CD8-positive, alpha-beta memory T cell (primary cell): ENCODE results near the gene AMZ1. TPM values are rescaled to one million over a fixed set of nuclear protein-coding genes. Genes with fewer than 3 reads are reported as not detected.
A peak's percentile ranks its signal among the peaks of the same experiment; 100 is the strongest.
"Not testable (repeated sequence)": the region's sequence is repeated elsewhere in the genome, so short reads cannot be mapped to it uniquely, and the experiment has no call there.

Source experiments
- CTCF ChIA-PET: fragments of 350-600 bp; sonication (Branson Sonifier 250); formaldehyde crosslinking; loops from one replicate; lab custom pipeline; 2021; ENCODE audit warnings: antibody characterized with exemption; lab: Charles Lee
- POLR2A ChIA-PET: fragments of 350-600 bp; sonication (Branson Sonifier 250); formaldehyde crosslinking; loops from one replicate; lab custom pipeline; 2021; ENCODE audit warnings: antibody characterized with exemption; lab: Charles Lee
- DNase-seq, 5 donors: peaks; one replicate each; pipeline versions ENCODE4 v3.0.0 to v3.0.0-alpha.2; 2020 to 2022; ENCODE audit warnings: mixed read lengths in 1 of 5
- H3K27ac ChIP-seq: one replicate; pipeline ENCODE4 v1.7.0; 2013; ENCODE audit warnings: low read depth, mild to moderate bottlenecking, low read length, moderate library complexity
- H3K27me3 ChIP-seq: 2 replicates; pipeline ENCODE4 v1.7.0; 2013; ENCODE audit warnings: low read length, mild to moderate bottlenecking; ENCODE audit not compliant: insufficient read depth, poor library complexity, severe bottlenecking
- H3K36me3 ChIP-seq: 2 replicates; pipeline ENCODE4 v1.7.0; 2013; ENCODE audit warnings: mild to moderate bottlenecking, low read length, moderate library complexity; ENCODE audit not compliant: insufficient read depth
- H3K4me1 ChIP-seq: 2 replicates; pipeline ENCODE4 v1.7.0; 2013; ENCODE audit warnings: mild to moderate bottlenecking, low read length, moderate library complexity; ENCODE audit not compliant: insufficient read depth
- H3K4me3 ChIP-seq: 2 replicates; pipeline ENCODE4 v1.7.0; 2013; ENCODE audit warnings: mild to moderate bottlenecking, low read length
- H3K9me3 ChIP-seq: 2 replicates; pipeline ENCODE4 v1.7.0; 2013; ENCODE audit warnings: mild to moderate bottlenecking, low read length
- H3K27ac Mint-ChIP-seq, 8 donors: one replicate each; pipeline ENCODE4 v1.8.0; 2020 to 2021; ENCODE audit warnings: mixed read lengths in 8 of 8, mild to moderate bottlenecking in 6 of 8, inconsistent platforms in 3 of 8, moderate library complexity in 3 of 8
- H3K27me3 Mint-ChIP-seq, 2 donors: one replicate each; pipeline ENCODE4 v1.8.0; 2020 to 2021; ENCODE audit warnings: mixed read lengths in 2 of 2, mild to moderate bottlenecking in 1 of 2, moderate library complexity in 1 of 2
- H3K36me3 Mint-ChIP-seq, 3 donors: one replicate each; pipeline ENCODE4 v1.8.0; 2020 to 2021; ENCODE audit warnings: mixed read lengths in 3 of 3, inconsistent platforms in 1 of 3, mild to moderate bottlenecking in 1 of 3
- H3K4me1 Mint-ChIP-seq, 3 donors: one replicate each; pipeline ENCODE4 v1.8.0; 2020 to 2021; ENCODE audit warnings: mixed read lengths in 3 of 3, inconsistent platforms in 1 of 3, mild to moderate bottlenecking in 1 of 3
- H3K4me3 Mint-ChIP-seq, 7 donors: one replicate each; pipeline ENCODE4 v1.8.0; 2020 to 2021; ENCODE audit warnings: mixed read lengths in 7 of 7, mild to moderate bottlenecking in 6 of 7, moderate library complexity in 4 of 7, inconsistent platforms in 2 of 7
- H3K9me3 Mint-ChIP-seq, 5 donors: one replicate each; pipeline ENCODE4 v1.8.0; 2020 to 2022; ENCODE audit warnings: mixed read lengths in 5 of 5, mild to moderate bottlenecking in 3 of 5, moderate library complexity in 2 of 5, inconsistent platforms in 1 of 5
- polyA plus RNA-seq: library from polyadenylated mRNA; unstranded; fragments of 300-500 nt; fragmentation: Illumina TruSeq; gene quantifications from one replicate; pipeline ENCODE4 v1.2.3, GENCODE V29; 2021
- total RNA-seq, 2 experiments: library from RNA; stranded (reverse); gene quantifications; one replicate each; pipeline ENCODE4 v1.2.3, GENCODE V29; 2021

AMZ1 gene
- total and polyA plus RNA-seq, 3 experiments from 2014 or later, result 0.07 to 0.08 TPM; not detected in 1

GRCh38 chr7:2748684-2749083 is 60.7 kb downstream of the AMZ1 start:
- peaks cover 2 to 12% (median 10%) of the 10 kb centered on the region in 3 donors for H3K36me3 Mint-ChIP-seq
- H3K9me3 Mint-ChIP-seq, H3K27me3 ChIP-seq, POLR2A ChIA-PET, H3K27me3 Mint-ChIP-seq, H3K4me1 ChIP-seq, DNase-seq, H3K9me3 ChIP-seq, H3K4me1 Mint-ChIP-seq, H3K27ac Mint-ChIP-seq, H3K4me3 ChIP-seq, CTCF ChIA-PET, H3K4me3 Mint-ChIP-seq, H3K27ac ChIP-seq, H3K36me3 ChIP-seq: not testable (repeated sequence)

GRCh38 chr7:2750004-2750407 is 62.0 kb downstream of the AMZ1 start:
- CTCF ChIA-PET, result no interaction called here
- Histone ChIP-seq H3K36me3 (no peaks in the 10 kb centered on the region), H3K4me3 (no peak overlapping the region), H3K9me3 (no peaks in the 10 kb centered on the region), H3K4me1 (no peaks in the 10 kb centered on the region), H3K27me3 (no peaks in the 10 kb centered on the region), H3K27ac (no peak overlapping the region)
- no peaks in the 10 kb centered on the region for H3K9me3 Mint-ChIP-seq
- H3K4me3 Mint-ChIP-seq, result no peak overlapping the region
- peaks cover 2 to 10% (median 10%) of the 10 kb centered on the region in 3 donors for H3K36me3 Mint-ChIP-seq
- no peak for DNase-seq
- H3K4me1 Mint-ChIP-seq, result peaks cover 0 to 6% (median 0%) of the 10 kb centered on the region in 3 donors
- POLR2A ChIA-PET, result no interaction called here
- H3K27me3 Mint-ChIP-seq, result no peaks in the 10 kb centered on the region
- H3K27ac Mint-ChIP-seq, result no peak overlapping the region

- no peak for DNase-seq
- Histone ChIP-seq H3K9me3 (no peaks in the 10 kb centered on the region), H3K4me1 (no peaks in the 10 kb centered on the region), H3K36me3 (no peaks in the 10 kb centered on the region), H3K4me3 (no peak overlapping the region), H3K27me3 (no peaks in the 10 kb centered on the region), H3K27ac (no peak overlapping the region)
- peaks cover 6 to 18% (median 15%) of the 10 kb centered on the region in 3 donors for H3K36me3 Mint-ChIP-seq
- H3K27ac Mint-ChIP-seq, result no peak overlapping the region
- POLR2A ChIA-PET, result no interaction called here
- CTCF ChIA-PET, result no interaction called here
- peaks cover 0 to 3% (median 0%) of the 10 kb centered on the region in 3 donors for H3K4me1 Mint-ChIP-seq
- H3K4me3 Mint-ChIP-seq, result no peak overlapping the region
- H3K9me3 Mint-ChIP-seq, result peaks cover 0 to 3% (median 0%) of the 10 kb centered on the region in 5 donors
- H3K27me3 Mint-ChIP-seq, result no peaks in the 10 kb centered on the region
Observed at GRCh38 chr7:2751086-2751485, 63.1 kb downstream of the AMZ1 start.

- H3K9me3 Mint-ChIP-seq, result peaks cover 0 to 3% (median 0%) of the 10 kb centered on the region in 5 donors
- no peak for DNase-seq
- ChIA-PET CTCF (interaction anchor here (1.7 kb wide), 1 partner anchor 43 kb away, joined by 5 read pairs; no protein-coding TSS in a partner anchor), POLR2A (no interaction called here)
- H3K27me3 ChIP-seq, result no peaks in the 10 kb centered on the region
- no peaks in the 10 kb centered on the region for H3K9me3 ChIP-seq
- no peak overlapping the region for H3K27ac Mint-ChIP-seq
- H3K27ac ChIP-seq, result no peak overlapping the region
- H3K36me3 Mint-ChIP-seq, result peaks cover 17 to 33% (median 18%) of the 10 kb centered on the region in 3 donors
- H3K4me3 ChIP-seq, result no peak overlapping the region
- peaks cover 5 to 9% (median 6%) of the 10 kb centered on the region in 3 donors for H3K4me1 Mint-ChIP-seq
- peaks cover 0 to 1% of the 10 kb centered on the region in 2 donors for H3K27me3 Mint-ChIP-seq
- no peak overlapping the region for H3K4me3 Mint-ChIP-seq
- no peaks in the 10 kb centered on the region for H3K36me3 ChIP-seq
- no peaks in the 10 kb centered on the region for H3K4me1 ChIP-seq
Observed at GRCh38 chr7:2753148-2753547, 65.1 kb downstream of the AMZ1 start.

GRCh38 chr7:2754086-2754485 is 66.1 kb downstream of the AMZ1 start:
- H3K36me3 Mint-ChIP-seq, result peaks cover 17 to 33% (median 18%) of the 10 kb centered on the region in 3 donors
- CTCF ChIA-PET, result interaction anchor here (1.7 kb wide), 1 partner anchor 44 kb away, joined by 5 read pairs; no protein-coding TSS in a partner anchor
- H3K27me3 Mint-ChIP-seq, result peaks cover 0 to 1% of the 10 kb centered on the region in 2 donors

GRCh38 chr7:2754912-2755311 is 66.9 kb downstream of the AMZ1 start:
- Histone ChIP-seq H3K4me1 (peaks cover 6% of the 10 kb centered on the region), H3K9me3 (no peaks in the 10 kb centered on the region), H3K27me3 (no peaks in the 10 kb centered on the region), H3K27ac (no peak overlapping the region), H3K4me3 (no peak overlapping the region), H3K36me3 (no peaks in the 10 kb centered on the region)
- ChIA-PET POLR2A (no interaction called here), CTCF (interaction anchor here (1.7 kb wide), 1 partner anchor 45 kb away, joined by 5 read pairs; no protein-coding TSS in a partner anchor)
- peak overlapping the region in 1 of 8 donors; percentile 1 for H3K27ac Mint-ChIP-seq
- peaks cover 0 to 3% (median 0%) of the 10 kb centered on the region in 5 donors for H3K9me3 Mint-ChIP-seq
- DNase-seq, result no peak
- peaks cover 19 to 27% (median 23%) of the 10 kb centered on the region in 3 donors for H3K4me1 Mint-ChIP-seq
- H3K4me3 Mint-ChIP-seq, result no peak overlapping the region
- H3K36me3 Mint-ChIP-seq, result peaks cover 14 to 31% (median 18%) of the 10 kb centered on the region in 3 donors
- peaks cover 0 to 1% of the 10 kb centered on the region in 2 donors for H3K27me3 Mint-ChIP-seq

More at GRCh38 chr7:2754086-2754485, 66.1 kb downstream of the AMZ1 start:
- Mint-ChIP-seq H3K27ac (peak overlapping the region in 1 of 8 donors; percentile 12), H3K4me1 (peaks cover 13 to 19% (median 15%) of the 10 kb centered on the region in 3 donors), H3K9me3 (peaks cover 0 to 3% (median 0%) of the 10 kb centered on the region in 5 donors), H3K4me3 (no peak overlapping the region)
- H3K9me3 ChIP-seq, result no peaks in the 10 kb centered on the region
- no peaks in the 10 kb centered on the region for H3K36me3 ChIP-seq
- H3K4me1 ChIP-seq, result peaks cover 6% of the 10 kb centered on the region
- POLR2A ChIA-PET, result no interaction called here
- no peak for DNase-seq
- no peak overlapping the region for H3K4me3 ChIP-seq
- no peak overlapping the region for H3K27ac ChIP-seq
- no peaks in the 10 kb centered on the region for H3K27me3 ChIP-seq

GRCh38 chr7:2755531-2755930 is 67.5 kb downstream of the AMZ1 start:
- Mint-ChIP-seq H3K4me1 (peaks cover 26 to 33% (median 29%) of the 10 kb centered on the region in 3 donors), H3K36me3 (peaks cover 11 to 30% (median 16%) of the 10 kb centered on the region in 3 donors), H3K4me3 (no peak overlapping the region), H3K27ac (peak overlapping the region in 1 of 8 donors; percentile 78), H3K9me3 (peaks cover 0 to 3% (median 0%) of the 10 kb centered on the region in 5 donors), H3K27me3 (peaks cover 0 to 1% of the 10 kb centered on the region in 2 donors)
- CTCF ChIA-PET, result no interaction called here
- Histone ChIP-seq H3K36me3 (no peaks in the 10 kb centered on the region), H3K27ac (no peak overlapping the region), H3K4me1 (peaks cover 10% of the 10 kb centered on the region), H3K9me3 (no peaks in the 10 kb centered on the region), H3K4me3 (no peak overlapping the region), H3K27me3 (no peaks in the 10 kb centered on the region)
- DNase-seq, result no peak
- POLR2A ChIA-PET, result no interaction called here

- peak overlapping the region in 2 of 8 donors; percentile 73 to 87 for H3K27ac Mint-ChIP-seq
- CTCF ChIA-PET, result interaction anchor here (1.0 to 1.8 kb wide), 3 partner anchors 9 to 47 kb away, joined by 3 to 6 read pairs (median 4); no protein-coding TSS in a partner anchor
Observed at GRCh38 chr7:2757361-2757903, 69.4 kb downstream of the AMZ1 start.

More at GRCh38 chr7:2757361-2757903, 69.4 kb downstream of the AMZ1 start:
- Histone ChIP-seq H3K4me3 (no peak overlapping the region), H3K4me1 (peaks cover 11% of the 10 kb centered on the region), H3K9me3 (no peaks in the 10 kb centered on the region), H3K36me3 (no peaks in the 10 kb centered on the region), H3K27me3 (no peaks in the 10 kb centered on the region), H3K27ac (peak overlapping the region; percentile 70)
- peaks cover 0 to 1% of the 10 kb centered on the region in 2 donors for H3K27me3 Mint-ChIP-seq
- peaks cover 12 to 25% (median 21%) of the 10 kb centered on the region in 3 donors for H3K36me3 Mint-ChIP-seq
- H3K9me3 Mint-ChIP-seq, result peaks cover 0 to 3% (median 0%) of the 10 kb centered on the region in 5 donors
- DNase-seq, result no peak
- POLR2A ChIA-PET, result no interaction called here
- peaks cover 33 to 44% (median 34%) of the 10 kb centered on the region in 3 donors for H3K4me1 Mint-ChIP-seq
- H3K4me3 Mint-ChIP-seq, result peak overlapping the region in 1 of 7 donors; percentile 19
